HPDE6-E6E7 (cell line): ENCODE data around the gene MCTP1.

Experiments
- DNase-seq: peaks from one replicate; pipeline ENCODE4 v3.0.0; 2011; ENCODE audit warnings: missing footprints; ENCODE audit errors: extremely low spot score

Gene MCTP1

GRCh38 chr5:94658272-94658671 is 626.6 kb downstream of the MCTP1 start:
- DNase-seq = no peak
